H9 (cell line): ENCODE data around the gene PDLIM3. TPM values are rescaled to one million over a fixed set of nuclear protein-coding genes. Genes with fewer than 3 reads are reported as not detected.

Source experiments
- DNase-seq: peaks from one replicate; pipeline ENCODE4 v3.0.0-alpha.2; 2017
- H2AFZ ChIP-seq: one replicate; pipeline ENCODE4 v1.6.1; 2013; ENCODE audit warnings: mild to moderate bottlenecking, low read length, control low read depth, moderate library complexity
- H2AK5ac ChIP-seq: 2 replicates; pipeline ENCODE4 v1.6.1; 2013; ENCODE audit warnings: low read length, control low read depth, mixed read lengths; ENCODE audit not compliant: insufficient read length
- H2BK120ac ChIP-seq: one replicate; pipeline ENCODE4 v1.6.1; 2013; ENCODE audit warnings: low read depth, mild to moderate bottlenecking, low read length, control low read depth, inconsistent platforms; ENCODE audit not compliant: poor library complexity, severe bottlenecking
- H2BK12ac ChIP-seq: 2 replicates; pipeline ENCODE4 v1.6.1; 2013; ENCODE audit warnings: low read length, control low read depth, mixed read lengths, low read depth; ENCODE audit not compliant: insufficient read length
- H2BK15ac ChIP-seq: 2 replicates; pipeline ENCODE4 v1.6.1; 2013; ENCODE audit warnings: low read depth, low read length, control low read depth
- H2BK20ac ChIP-seq: one replicate; pipeline ENCODE4 v1.6.1; 2013; ENCODE audit warnings: low read depth, mild to moderate bottlenecking, low read length, control low read depth, inconsistent platforms; ENCODE audit not compliant: poor library complexity, severe bottlenecking
- H2BK5ac ChIP-seq: 2 replicates; pipeline ENCODE4 v1.6.1; 2013; ENCODE audit warnings: low read length, control low read depth, mixed read lengths; ENCODE audit not compliant: insufficient read length
- H3K14ac ChIP-seq: 2 replicates; pipeline ENCODE4 v1.6.1; 2013; ENCODE audit warnings: low read length, control low read depth; ENCODE audit not compliant: insufficient read depth
- H3K18ac ChIP-seq: 2 replicates; pipeline ENCODE4 v1.6.1; 2013; ENCODE audit warnings: low read depth, mild to moderate bottlenecking, mixed read lengths, low read length, control low read depth; ENCODE audit not compliant: insufficient read length
- H3K23ac ChIP-seq: 2 replicates; pipeline ENCODE4 v1.6.1; 2013; ENCODE audit warnings: low read length, control low read depth, mixed read lengths, low read depth; ENCODE audit not compliant: insufficient read length
- H3K23me2 ChIP-seq: 2 replicates; pipeline ENCODE4 v1.6.1; 2013; ENCODE audit warnings: low read depth, mild to moderate bottlenecking, mixed read lengths, low read length, control low read depth; ENCODE audit not compliant: insufficient read length, poor library complexity, severe bottlenecking
- H3K27ac ChIP-seq: 2 replicates; pipeline ENCODE4 v1.5.1; 2013; ENCODE audit warnings: low read length, control low read depth, mixed read lengths, low read depth; ENCODE audit not compliant: insufficient read length
- H3K27me3 ChIP-seq: 2 replicates; pipeline ENCODE4 v1.6.1; 2013; ENCODE audit warnings: low read length, control low read depth, inconsistent platforms; ENCODE audit not compliant: insufficient read depth
- H3K4ac ChIP-seq: 2 replicates; pipeline ENCODE4 v1.6.1; 2013; ENCODE audit warnings: low read depth, mild to moderate bottlenecking, control low read depth, inconsistent platforms, low read length, moderate library complexity
- H3K4me1 ChIP-seq: 2 replicates; pipeline ENCODE4 v1.6.1; 2013; ENCODE audit warnings: low read length, control low read depth, inconsistent platforms; ENCODE audit not compliant: insufficient read depth
- H3K4me2 ChIP-seq: 2 replicates; pipeline ENCODE4 v1.6.1; 2013; ENCODE audit warnings: low read length, control low read depth, mixed read lengths; ENCODE audit not compliant: insufficient read length, insufficient read depth
- H3K56ac ChIP-seq: 2 replicates; pipeline ENCODE4 v1.6.1; 2013; ENCODE audit warnings: low read depth, mild to moderate bottlenecking, mixed read lengths, low read length, control low read depth; ENCODE audit not compliant: insufficient read length
- H3K79me1 ChIP-seq: 2 replicates; pipeline ENCODE4 v1.6.1; 2013; ENCODE audit warnings: low read depth, mild to moderate bottlenecking, moderate library complexity, low read length, control low read depth, inconsistent platforms; ENCODE audit not compliant: insufficient read depth, poor library complexity, severe bottlenecking
- H3K79me2 ChIP-seq: 2 replicates; pipeline ENCODE4 v1.6.1; 2013; ENCODE audit warnings: low read length, control low read depth, inconsistent platforms; ENCODE audit not compliant: insufficient read depth
- H3K9ac ChIP-seq: 2 replicates; pipeline ENCODE4 v1.6.1; 2013; ENCODE audit warnings: low read length, control low read depth, mixed read lengths; ENCODE audit not compliant: insufficient read length; ENCODE audit errors: extremely low read depth
- H3K9me3 ChIP-seq: one replicate; pipeline ENCODE4 v1.6.1; 2013; ENCODE audit warnings: low read depth, low read length, inconsistent platforms; ENCODE audit not compliant: control insufficient read depth
- H3T11ph ChIP-seq: one replicate; pipeline ENCODE4 v1.6.1; 2013; ENCODE audit warnings: mild to moderate bottlenecking, low read length, control low read depth, inconsistent platforms
- H4K20me1 ChIP-seq: one replicate; pipeline ENCODE4 v1.6.1; 2013; ENCODE audit not compliant: control insufficient read depth, insufficient read length, insufficient read depth
- H4K5ac ChIP-seq: 2 replicates; pipeline ENCODE4 v1.6.1; 2013; ENCODE audit warnings: low read depth, mild to moderate bottlenecking, mixed read lengths, low read length, control low read depth; ENCODE audit not compliant: insufficient read length
- H4K8ac ChIP-seq: replicated peaks from 2 replicates; pipeline ENCODE4 v1.6.1; 2013; ENCODE audit warnings: low read length, control low read depth, mixed read lengths, low read depth; ENCODE audit not compliant: insufficient read length
- H4K91ac ChIP-seq: 2 replicates; pipeline ENCODE4 v1.6.1; 2013; ENCODE audit warnings: low read depth, mild to moderate bottlenecking, moderate library complexity, mixed read lengths, low read length, control low read depth; ENCODE audit not compliant: insufficient read length
- H3K27ac Mint-ChIP-seq, 3 experiments: 2 replicates in 2 of 3; 3 replicates in 1 of 3; pipeline ENCODE4 v1.8.0; 2020 to 2021; ENCODE audit warnings: mixed read lengths in 3 of 3, mild to moderate bottlenecking in 1 of 3, moderate library complexity in 1 of 3
- H3K27me3 Mint-ChIP-seq: 2 replicates; pipeline ENCODE4 v1.8.0; 2021; ENCODE audit warnings: low read depth, mild to moderate bottlenecking, moderate library complexity, mixed read lengths
- H3K36me3 Mint-ChIP-seq, 3 experiments: 2 replicates in 2 of 3; 3 replicates in 1 of 3; pipeline ENCODE4 v1.8.0; 2020 to 2021; ENCODE audit warnings: low read depth in 3 of 3, mixed read lengths in 3 of 3; ENCODE audit not compliant: insufficient read depth in 1 of 3
- H3K4me1 Mint-ChIP-seq, 2 experiments: 2 replicates each; pipeline ENCODE4 v1.8.0; 2020; ENCODE audit warnings: mixed read lengths in 2 of 2
- H3K4me3 Mint-ChIP-seq, 2 experiments: 2 replicates in 1 of 2; 3 replicates in 1 of 2; pipeline ENCODE4 v1.8.0; 2020 to 2021; ENCODE audit warnings: mild to moderate bottlenecking in 2 of 2, mixed read lengths in 2 of 2, moderate library complexity in 1 of 2
- H3K9me3 Mint-ChIP-seq, 2 experiments: 2 replicates in 1 of 2; 3 replicates in 1 of 2; pipeline ENCODE4 v1.8.0; 2020; ENCODE audit warnings: mild to moderate bottlenecking in 2 of 2, mixed read lengths in 2 of 2, moderate library complexity in 1 of 2
- WGBS: extraction: QIAGEN DNeasy Blood & Tissue Kit; methylation state at CpG from one replicate; pipeline ENCODE4 v1.1.7; 2013; ENCODE audit warnings: missing lambda C conversion rate, low lambda C conversion rate, mixed read lengths; ENCODE audit not compliant: insufficient read length; ENCODE audit errors: extremely low coverage; 5-methylcytosine and 5-hydroxymethylcytosine counted together
- total RNA-seq: library from RNA; stranded (reverse); gene quantifications from 2 replicates; pipeline ENCODE4 v1.2.1, GENCODE V29; 2021
- TF ChIP-seq, protein P1 (sequence below): fragments of 200-600 bp; sonication (generic); conservative IDR thresholded peaks from 3 replicates; pipeline ENCODE4 v1.8.0; 2021; ENCODE audit warnings: antibody characterized with exemption, mild to moderate bottlenecking

PDLIM3 gene
- total RNA-seq, 1 experiment from 2014 or later = 12.0 TPM

GRCh38 chr4:185534511-185534865, 819 bp downstream of the PDLIM3 start:
- Histone ChIP-seq H3K23ac (no peak overlapping the region), H2BK20ac (no peak overlapping the region), H2BK120ac (no peak overlapping the region), H2BK12ac (no peak overlapping the region), H3K79me2 (no peaks in the 10 kb centered on the region), H3K4me2 (peak overlapping the region; percentile 69), H2AFZ (no peak overlapping the region), H3K9ac (peak overlapping the region; percentile 12), H3K18ac (no peak overlapping the region), H2AK5ac (no peak overlapping the region), H2BK5ac (no peak overlapping the region), H4K8ac (no peak overlapping the region), H3K27ac (no peak overlapping the region), H3K27me3 (no peaks in the 10 kb centered on the region; the same call in 1 of the 2 replicates), H4K5ac (no peak overlapping the region), H3T11ph (no peak overlapping the region), H3K56ac (no peak overlapping the region), H3K23me2 (peaks cover 4% of the 10 kb centered on the region), H3K79me1 (no peaks in the 10 kb centered on the region), H3K14ac (no peak overlapping the region), H4K91ac (no peak overlapping the region), H3K4me1 (no peaks in the 10 kb centered on the region; the same call in 1 of the 2 replicates), H3K4ac (no peak overlapping the region), H4K20me1 (no peaks in the 10 kb centered on the region), H2BK15ac (no peak overlapping the region), H3K9me3 (no peaks in the 10 kb centered on the region)
- H3K4me1 Mint-ChIP-seq = peaks cover 9 to 24% of the 10 kb centered on the region in 2 experiments
- H3K36me3 Mint-ChIP-seq = peaks cover 0 to 1% (median 0%) of the 10 kb centered on the region in 3 experiments; a peak in 1 of 7 replicates
- H3K9me3 Mint-ChIP-seq = no peaks in the 10 kb centered on the region
- no CpG with 5 or more reads among the region's 10 CpGs for WGBS
- no peak for DNase-seq
- TF ChIP-seq, protein P1, sequence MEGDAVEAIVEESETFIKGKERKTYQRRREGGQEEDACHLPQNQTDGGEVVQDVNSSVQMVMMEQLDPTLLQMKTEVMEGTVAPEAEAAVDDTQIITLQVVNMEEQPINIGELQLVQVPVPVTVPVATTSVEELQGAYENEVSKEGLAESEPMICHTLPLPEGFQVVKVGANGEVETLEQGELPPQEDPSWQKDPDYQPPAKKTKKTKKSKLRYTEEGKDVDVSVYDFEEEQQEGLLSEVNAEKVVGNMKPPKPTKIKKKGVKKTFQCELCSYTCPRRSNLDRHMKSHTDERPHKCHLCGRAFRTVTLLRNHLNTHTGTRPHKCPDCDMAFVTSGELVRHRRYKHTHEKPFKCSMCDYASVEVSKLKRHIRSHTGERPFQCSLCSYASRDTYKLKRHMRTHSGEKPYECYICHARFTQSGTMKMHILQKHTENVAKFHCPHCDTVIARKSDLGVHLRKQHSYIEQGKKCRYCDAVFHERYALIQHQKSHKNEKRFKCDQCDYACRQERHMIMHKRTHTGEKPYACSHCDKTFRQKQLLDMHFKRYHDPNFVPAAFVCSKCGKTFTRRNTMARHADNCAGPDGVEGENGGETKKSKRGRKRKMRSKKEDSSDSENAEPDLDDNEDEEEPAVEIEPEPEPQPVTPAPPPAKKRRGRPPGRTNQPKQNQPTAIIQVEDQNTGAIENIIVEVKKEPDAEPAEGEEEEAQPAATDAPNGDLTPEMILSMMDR = no peak
- H3K27ac Mint-ChIP-seq = peak overlapping the region in 1 of 3 experiments; percentile 80; a peak in 2 of 7 replicates
- peak overlapping the region; percentile 77 to 88 for H3K4me3 Mint-ChIP-seq
- H3K27me3 Mint-ChIP-seq = peaks cover 31% of the 10 kb centered on the region
